Measurements from ENCODE around the gene NMRK2. TPM values are rescaled to one million over a fixed set of nuclear protein-coding genes. Genes with fewer than 3 reads are reported as not detected.
"Not testable (repeated sequence)": the region's sequence is repeated elsewhere in the genome, so short reads cannot be mapped to it uniquely, and the experiment has no call there.

The NMRK2 gene
- total RNA-seq, 1 experiment from 2014 or later: not detected

DNA sequence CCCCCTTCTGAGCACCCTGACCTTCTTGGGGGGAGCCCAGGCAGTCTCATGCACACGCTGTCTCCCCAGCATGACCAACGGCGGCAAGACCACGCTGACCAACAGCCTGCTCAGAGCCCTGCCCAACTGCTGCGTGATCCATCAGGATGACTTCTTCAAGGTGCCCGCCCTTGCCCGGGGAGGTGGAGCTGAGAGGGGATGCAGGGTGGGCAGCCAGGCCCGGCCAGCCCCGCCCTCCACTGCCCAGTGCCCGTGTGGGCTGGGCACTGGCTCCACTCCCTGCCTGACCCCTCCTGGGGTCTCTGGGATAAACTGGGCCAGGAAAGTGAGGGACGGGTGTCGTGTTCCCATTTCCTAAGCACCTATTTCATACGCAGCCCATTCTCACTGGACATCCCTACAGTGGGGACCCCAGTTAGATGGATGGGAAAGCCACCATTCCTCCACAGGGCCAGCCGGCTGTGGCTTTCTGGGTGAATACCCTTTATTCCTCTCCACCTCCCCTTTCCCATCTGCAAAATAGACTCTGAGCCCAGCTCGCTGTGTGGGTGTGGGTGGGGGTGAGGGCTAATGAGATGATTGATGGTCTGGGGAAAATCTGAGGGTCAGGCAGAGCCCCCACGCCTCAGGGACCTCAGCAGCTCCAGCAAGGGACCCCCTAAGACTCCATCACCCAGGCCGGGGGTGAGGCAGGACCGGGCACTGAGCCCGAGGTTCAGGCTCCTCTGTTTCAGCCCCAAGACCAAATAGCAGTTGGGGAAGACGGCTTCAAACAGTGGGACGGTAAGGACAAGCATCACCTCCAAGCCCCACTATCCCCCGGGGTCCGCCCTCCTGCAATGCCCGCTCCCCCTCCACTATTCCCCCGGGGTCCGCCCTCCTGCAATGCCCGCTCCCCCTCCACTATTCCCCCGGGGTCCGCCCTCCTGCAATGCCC lies 3.9 kb downstream of the NMRK2 start:
- DNase-seq (ENCODE audit: low spot score): no peak

DNA sequence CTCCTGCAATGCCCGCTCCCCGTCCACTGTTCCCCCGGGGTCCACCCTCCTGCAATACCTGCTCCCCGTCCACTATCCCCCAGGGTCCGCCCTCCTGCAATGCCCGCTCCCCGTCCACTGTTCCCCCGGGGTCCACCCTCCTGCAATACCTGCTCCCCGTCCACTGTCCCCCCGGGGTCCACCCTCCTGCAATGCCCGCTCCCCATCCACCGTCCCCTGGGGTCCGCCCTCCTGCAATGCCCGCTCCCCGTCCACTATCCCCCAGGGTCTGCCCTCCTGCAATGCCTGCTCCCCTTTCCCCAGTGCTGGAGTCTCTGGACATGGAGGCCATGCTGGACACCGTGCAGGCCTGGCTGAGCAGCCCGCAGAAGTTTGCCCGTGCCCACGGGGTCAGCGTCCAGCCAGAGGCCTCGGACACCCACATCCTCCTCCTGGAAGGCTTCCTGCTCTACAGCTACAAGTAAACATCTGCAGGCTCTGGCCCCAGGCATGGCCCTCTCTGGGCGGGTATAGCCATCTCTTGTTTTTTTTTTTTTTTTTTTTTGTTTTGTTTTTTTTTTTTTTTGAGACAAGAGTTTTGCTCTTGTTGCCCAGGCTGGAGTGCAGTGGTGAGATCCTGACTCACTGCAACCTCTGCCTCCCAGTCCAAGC lies 5.6 kb downstream of the NMRK2 start:
- DNase-seq (ENCODE audit: low spot score): not testable (repeated sequence)

DNA sequence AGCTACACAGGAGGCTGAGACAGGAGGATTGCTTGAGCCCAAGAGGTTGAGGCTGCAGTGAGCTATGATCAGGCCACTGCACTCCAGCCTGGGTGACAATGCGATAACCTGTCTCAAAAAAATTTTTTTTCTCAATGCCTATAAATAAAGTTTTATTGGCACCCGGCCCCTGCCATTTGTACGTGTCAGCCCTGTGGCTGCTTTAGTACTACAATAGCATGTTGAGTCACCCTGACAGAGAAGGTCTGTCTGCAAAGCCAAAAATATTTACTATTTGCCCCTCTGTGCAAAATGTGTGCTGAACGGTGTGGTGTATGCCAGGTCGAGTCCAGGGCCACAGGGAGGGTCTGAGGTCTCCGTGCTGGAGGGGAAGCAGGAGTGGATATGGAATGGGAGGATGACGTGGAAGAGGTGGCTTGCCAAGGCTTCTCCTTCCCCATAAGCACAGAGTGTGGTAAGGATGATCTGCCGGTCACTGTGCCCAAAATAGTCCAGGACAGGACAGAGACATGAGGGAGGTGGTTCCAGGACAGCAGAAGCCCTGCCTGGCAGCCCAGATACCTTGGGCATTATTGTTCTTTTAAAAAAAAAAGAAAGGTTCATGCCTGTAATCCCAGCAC lies 10.0 kb downstream of the NMRK2 start:
- no peak for DNase-seq (ENCODE audit: low spot score)

DNA sequence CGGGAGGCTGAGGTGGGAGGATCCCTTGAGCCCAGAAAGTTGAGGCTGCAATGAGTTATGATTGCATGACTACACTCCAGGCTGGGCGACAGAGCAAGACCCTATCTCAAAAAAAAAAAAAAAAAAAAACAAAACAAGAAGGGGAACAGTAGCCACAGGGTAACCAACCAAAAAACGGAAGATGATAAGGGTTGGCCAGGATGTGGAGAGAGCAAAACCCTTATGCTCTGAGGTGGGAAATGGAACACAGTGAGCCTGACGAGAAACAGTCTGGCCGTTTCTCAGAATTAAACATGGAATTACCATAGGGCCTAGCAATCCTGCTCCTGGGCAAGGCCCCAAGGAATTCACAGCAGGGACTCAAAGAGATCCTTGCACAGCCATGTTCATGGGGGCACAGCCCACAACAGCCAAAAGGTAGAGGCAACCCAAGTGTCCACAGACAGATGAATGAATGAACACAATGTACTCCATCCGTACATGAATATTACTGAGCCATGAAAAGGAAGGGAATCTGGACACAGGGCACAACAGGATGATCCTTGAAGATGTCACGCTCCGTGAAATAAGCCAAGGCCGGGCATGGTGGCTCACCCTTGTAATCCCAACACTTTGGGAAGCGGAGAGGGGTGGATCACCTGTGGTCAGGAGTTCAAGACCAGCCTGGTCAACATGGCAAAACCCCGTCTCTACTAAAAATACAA lies 11.3 kb downstream of the NMRK2 start:
- no peak for DNase-seq (ENCODE audit: low spot score)

DNA sequence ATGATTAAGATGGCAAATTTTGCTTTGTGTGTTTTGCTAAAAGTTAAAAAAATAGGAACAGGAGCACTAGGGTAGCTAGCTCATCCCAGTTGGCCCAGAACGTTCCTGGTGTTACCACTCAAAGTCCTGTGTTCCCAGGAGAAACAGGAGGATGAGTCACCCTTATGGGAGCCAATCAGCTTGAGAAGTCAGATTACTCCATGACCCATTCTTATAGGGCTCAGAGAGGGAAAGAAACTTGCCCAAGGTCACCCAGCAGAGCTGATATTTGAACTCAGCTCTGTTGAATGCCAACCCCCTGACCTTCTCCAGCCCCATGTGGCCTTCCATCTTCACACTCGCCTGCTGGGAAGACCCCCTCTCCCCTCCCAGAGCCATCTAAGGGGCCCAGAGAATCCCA lies 13.0 kb downstream of the NMRK2 start:
- DNase-seq (ENCODE audit: low spot score): no peak

DNA sequence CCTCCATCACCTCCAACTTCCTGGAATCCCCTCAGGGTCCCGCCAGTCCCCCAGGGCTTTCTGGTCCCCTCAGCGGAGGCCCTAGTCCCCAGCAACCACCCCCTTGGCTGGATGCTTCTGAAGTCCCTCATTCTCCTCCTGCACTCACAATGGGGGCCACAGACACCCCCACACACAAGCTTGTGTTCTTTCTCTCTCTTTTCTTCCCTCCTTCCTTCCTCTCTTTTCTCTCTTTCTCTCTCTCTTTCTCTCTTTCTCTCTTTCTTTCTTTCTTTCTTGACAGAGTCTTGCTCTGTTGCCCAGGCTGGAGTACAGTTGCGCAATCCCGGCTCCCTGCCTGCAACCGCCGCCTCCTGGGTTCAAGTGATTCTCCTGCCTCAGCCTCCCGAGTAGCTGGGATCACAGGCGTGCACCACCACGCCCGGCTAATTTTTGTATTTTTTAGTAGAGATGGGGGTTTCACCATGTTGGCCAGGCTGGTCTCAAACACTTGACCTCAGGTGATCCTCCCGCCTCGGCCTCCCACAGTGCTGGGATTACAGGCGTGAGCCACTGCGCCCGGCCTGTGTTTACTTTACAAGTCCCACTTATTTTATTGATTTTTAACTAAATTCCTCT lies 14.6 kb downstream of the NMRK2 start:
- DNase-seq (ENCODE audit: low spot score): not testable (repeated sequence)

DNA sequence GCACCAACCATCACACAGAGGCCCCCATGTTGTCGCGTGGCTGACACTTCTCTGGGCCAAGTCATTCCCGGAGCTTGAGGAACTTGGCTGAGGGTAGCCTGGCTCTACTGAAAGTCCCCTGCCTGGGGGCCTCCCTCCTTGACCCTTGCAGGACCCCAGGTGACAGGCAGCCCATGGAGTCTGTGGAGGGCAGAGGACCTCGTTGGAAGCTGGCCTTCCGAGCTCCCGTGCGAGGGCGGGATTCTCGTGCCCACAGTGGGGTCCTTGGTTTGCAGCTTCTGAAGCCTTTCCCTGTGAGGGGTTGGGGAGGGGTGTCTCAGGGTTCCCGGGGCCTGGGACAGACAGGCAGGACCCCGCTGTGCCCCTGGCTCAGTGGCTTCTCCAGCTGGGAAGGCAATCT lies 16.4 kb downstream of the NMRK2 start:
- no peak for DNase-seq (ENCODE audit: low spot score)

DNA sequence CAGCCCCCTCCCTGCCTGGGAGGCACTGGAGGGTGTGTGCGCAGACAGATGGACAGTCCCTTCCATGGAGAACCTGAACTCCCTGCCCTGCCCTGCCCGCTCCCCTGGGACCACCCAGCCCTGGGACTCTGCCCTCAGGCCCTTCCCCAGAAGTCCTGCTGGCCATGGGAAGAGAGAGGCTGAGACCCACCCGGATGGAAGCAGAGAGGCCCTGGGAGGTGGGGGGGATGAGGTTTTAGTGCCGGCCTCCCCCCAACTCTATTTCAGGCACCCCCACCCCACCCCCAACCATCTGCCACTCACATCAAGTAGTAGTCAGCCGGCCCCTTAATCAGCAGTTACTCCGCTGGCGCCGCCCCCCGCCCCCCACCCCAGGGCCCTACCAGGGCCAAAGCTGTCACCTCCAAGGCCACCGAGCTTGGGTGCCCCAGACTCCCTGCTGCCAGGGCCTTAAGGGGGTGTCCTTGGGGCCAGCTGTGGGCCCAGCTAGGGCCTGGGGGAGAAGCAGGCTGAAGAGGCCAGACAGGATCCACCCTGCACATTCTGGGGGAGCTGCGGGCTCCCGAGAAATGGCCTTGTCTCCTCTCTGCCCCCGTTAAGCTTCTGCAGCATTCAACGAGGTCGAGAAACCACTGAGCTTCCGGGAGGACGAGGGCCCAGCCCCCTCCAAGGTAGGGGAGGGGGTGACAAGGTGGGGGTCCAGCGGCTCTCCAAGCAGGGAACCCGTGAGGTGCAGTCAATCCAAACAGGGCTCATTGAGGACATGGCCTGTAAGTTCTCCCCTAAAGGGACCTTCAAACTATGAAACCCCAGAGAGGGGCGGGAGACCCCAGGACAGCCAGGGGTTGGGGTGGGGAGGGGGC lies 17.4 kb downstream of the NMRK2 start:
- no peak for DNase-seq (ENCODE audit: low spot score)

DNA sequence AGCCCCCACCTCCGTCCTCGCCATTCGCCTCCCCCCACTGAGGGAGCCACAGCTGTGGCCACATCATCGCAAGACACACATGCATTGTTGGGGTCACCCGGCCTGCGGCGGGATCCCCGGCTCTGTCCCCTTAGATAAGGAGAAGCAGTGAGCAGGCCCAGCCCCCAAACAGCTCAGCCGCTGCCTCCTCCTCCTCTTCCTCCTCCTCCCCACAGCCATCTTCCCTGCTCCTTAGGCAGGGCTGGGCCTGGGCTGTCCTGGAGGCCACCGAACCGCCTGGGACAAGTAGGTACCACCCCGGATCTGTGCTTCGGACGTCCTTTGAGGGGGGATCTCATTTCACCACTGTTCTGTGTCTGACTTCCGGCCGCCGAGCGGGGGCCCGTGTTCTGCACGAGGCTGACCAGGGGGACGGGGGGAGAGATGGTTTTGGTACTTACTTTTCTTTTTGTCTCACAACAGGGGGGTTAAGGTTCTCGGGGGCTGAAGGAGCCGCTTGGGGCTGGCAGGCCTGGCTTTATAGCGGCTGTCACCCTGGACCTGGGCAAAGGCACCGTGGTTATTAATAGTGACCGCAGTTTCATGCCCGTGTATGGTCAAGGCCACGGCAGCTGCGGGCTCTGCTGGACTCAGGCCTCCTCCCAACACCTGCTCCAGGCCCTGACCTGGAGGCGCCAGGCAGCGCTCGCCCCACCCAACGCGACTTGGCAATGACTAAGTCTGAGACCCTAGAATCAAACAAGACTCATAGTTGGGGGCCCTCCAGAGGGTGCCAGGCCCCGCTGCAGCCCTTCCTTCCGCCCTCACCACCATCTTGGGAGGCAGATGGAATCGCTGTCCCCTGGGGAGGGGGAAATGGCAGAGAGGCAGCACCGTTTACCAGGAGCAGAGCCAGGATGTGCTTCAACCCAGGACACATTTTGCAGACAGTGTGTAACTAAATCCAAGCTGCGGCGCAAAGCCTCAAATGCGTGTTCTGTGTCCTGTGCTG lies 18.3 kb downstream of the NMRK2 start:
- DNase-seq (ENCODE audit: low spot score): no peak

DNA sequence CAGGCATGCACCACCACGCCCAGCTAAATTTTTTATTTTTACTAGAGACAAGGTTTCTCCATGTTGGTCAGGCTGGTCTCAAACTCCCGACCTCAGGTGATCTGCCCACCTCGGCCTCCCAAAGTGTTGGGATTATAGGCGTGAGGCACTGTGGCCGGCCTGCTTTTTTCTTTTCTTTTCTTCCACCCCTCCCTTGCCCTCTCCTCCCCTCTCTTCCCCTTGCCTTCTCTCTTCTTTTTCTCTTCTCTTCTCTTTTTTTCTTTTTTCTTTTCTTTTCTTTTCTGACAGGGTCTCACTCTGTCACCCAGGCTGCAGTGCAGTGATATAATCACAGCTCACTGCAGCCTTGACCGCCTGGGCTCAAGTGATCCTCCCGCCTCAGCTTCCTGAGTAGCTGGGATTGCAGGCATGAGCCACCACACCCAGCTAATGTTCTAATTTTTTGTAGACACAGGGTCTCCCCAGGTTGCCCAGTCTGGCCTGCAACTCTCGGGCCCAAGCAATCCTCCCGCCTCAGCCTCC lies 19.9 kb downstream of the NMRK2 start:
- DNase-seq (ENCODE audit: low spot score): not testable (repeated sequence)

DNA sequence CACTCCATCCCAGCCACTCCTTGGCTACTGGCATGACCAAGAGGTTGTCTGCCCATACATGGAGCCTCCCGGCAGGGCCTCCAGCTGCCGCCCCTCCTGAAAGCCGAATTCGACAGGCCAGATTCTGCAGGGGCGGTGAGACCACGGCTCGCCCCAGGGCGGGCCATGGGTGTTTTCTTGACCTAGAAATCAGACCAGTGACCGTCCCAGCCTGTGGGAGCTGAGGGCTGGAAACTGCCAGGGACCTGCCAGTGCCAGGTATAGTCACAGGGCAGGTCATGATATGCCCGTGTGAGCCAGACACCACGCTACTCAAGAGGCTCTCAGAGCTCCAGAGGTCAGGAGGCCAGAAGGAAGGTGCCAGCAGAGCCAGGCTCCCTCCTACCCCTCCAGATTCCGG lies 21.2 kb downstream of the NMRK2 start:
- DNase-seq (ENCODE audit: low spot score): no peak

DNA sequence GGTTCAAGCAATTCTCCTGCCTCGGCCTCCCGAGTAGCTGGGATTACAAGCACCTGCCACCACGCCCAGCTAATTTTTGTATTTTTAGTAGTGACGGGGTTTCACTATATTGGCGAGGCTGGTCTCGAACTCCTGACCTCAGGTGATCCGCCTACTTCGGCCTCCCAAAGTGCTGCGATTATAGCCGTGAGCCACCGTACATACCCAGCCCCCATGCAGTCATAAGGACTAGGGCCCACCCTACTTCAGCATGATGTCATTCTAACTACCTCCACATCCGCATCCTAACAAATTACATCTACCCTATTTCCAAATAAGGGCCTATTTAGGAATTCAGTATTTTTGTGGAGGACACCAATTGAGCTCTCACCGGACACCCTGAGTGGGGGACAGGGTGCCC lies 22.4 kb downstream of the NMRK2 start:
- DNase-seq (ENCODE audit: low spot score): not testable (repeated sequence)

DNA sequence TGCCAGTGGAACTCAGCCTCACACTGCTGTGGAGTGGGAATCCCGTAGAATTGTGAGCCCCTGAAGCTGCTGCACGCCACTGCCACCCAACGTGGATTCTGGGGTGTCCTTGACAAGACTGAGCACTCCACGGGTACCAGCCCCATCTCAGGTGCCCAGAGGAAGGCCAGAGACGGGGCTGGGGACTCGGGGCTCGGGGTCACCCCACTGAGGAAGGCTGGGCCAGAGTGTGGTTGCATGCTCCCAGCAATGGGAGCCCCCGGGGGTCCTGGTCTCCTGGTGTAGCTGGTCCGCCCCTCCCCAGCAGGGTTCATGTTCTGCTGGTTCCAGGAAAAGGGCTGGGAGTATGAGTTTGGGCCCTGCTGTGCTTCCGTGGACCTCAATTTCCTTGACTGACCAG lies 22.8 kb downstream of the NMRK2 start:
- DNase-seq (ENCODE audit: low spot score): no peak

DNA sequence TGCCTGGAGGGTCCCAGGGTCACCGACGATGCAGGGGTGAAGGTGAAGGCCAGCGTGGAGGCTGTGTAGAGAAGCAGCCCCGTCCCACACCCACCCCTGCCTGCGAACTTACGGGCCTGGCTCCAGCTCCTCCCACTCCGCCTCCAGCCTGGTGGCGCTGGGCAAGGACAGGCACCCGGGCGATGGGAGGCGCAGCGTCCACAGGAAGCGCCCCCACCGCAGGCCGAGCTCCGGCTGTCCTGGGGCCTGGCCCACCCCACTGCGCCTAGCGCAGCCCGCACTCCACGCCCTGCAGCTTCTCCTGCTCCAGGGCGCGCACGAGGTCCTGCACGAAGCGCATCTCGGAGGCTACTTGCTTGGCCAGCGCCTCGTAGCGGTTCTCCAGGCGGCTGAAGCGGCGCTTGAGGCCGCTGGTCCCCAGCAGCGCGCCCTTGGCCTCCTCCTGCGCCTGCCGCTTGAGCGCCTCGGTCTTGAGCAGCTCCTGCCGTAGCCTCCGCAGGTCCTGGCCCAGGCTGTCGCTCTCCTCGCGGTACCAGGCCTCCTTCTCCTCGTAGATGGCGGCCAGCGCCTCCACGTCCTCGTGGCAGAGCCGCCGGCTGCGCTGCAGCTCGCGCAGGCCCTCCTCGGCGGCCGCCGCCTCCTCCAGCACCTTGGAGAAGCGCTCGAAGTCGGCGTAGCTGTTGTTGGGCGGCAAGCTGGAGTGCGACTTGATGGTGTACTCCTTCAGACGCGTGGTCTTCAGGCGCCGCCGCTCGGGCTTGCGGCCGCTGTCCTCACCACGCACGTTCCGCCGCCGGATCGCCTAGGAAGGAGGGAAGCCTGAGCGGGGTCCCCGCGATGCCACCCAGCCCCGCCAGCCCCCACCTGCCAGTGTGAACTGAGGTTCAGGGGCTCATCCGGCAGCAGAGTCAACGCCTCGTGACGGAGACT lies 26.2 kb downstream of the NMRK2 start:
- no peak for DNase-seq (ENCODE audit: low spot score)

DNA sequence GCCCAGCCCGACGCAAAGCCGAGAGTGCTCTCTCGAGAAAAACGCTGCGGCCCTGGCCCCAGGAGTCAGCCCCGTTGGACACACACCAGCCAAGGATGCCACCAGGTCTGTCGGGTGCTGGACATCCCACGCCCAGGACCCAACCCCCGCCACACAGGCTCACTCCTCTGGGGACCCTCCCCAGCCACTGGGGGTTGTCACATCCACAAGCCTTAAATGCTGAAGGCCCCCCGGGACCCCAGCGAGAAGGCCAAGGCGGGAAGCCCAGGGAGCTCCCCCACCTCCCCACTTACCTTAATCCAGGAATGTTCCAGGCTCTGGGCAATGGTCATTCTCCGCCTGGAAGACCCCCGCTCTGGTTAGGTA lies 26.9 kb downstream of the NMRK2 start:
- no peak for DNase-seq (ENCODE audit: low spot score)

DNA sequence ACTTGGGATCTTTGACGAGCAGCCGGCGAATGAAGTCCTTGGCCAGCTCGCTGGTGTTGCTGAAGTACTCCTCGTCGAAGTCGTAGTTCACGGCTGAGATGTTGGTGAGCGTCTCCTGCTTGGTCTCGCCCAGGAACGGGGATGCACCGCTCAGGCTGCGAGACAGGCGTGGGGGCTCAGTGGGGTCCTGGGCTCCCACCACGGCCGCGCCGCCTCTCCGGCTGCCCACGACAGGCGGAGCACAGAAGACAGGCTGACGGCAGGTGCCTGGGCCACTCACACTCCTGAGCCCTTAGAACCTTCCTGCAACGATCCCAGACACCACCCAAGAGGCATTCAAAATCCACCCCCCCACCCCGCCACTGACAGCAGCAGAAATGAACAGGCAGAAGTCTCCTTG lies 28.1 kb downstream of the NMRK2 start:
- DNase-seq (ENCODE audit: low spot score): no peak

DNA sequence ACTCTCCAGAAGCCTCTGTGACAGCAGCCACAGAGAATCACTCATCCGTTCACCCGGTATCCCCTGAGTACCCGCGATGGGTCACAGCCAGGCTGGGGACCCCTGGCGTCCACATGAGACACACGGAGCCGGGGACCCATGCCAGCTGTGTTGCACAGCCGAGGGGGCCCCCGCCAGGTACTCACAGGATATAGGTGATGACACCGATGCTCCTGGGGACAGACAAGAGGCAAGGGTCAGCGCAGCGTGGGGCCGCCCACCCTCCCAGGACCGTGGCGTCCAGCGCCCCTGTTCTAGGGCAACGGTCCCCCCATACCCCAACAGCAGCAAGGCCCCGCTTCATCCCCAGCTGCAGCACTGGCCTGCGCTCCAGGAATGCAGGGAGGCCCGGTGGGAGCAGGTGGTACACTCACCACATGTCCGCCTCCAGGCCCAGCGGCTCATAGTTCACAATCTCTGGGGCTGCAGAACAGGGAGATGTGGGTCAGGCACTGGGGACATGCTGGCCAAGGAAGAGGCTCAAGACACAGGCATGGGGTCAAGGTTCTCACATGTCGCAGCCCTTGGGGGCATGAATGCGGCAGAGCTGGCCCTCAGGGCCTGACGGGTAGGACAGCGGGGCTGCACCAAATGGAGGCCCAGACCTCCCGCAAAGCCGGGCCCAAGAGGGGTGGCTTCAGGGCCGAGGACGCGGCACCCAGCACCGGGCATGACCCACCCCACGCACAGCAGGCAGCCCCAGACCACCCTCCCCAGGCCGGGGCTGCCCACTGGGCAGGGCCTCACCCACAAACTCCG lies 30.8 kb downstream of the NMRK2 start:
- no peak for DNase-seq (ENCODE audit: low spot score)

All from H4 (cell line).